GM12878 (cell line): ENCODE results near the gene SLAIN2. TPM values are rescaled to one million over a fixed set of nuclear protein-coding genes. Genes with fewer than 3 reads are reported as not detected.
A peak's percentile ranks its signal among the peaks of the same experiment; 100 is the strongest.
"Not testable (repeated sequence)": the region's sequence is repeated elsewhere in the genome, so short reads cannot be mapped to it uniquely, and the experiment has no call there.

Experiments used
- ATAC-seq: fragments of 200-7000 bp; cut with Tn5 transposase; 3 replicates; pipeline ENCODE4 v1.9.1; 2020; ENCODE audit warnings: mild to moderate bottlenecking, moderate library complexity
- BruUV-seq: library from RNA; stranded (reverse); fragments of 400-500 nt; replicated peaks from 2 replicates; lab custom pipeline; 2021; lab: Mats Ljungman, UMichigan
- CTCF ChIA-PET: fragments of 300-600 bp; sonication (Branson Sonifier 250); formaldehyde crosslinking; extraction: SDS; loops from one replicate; lab custom pipeline; 2021; ENCODE audit warnings: inconsistent platforms; lab: Yijun Ruan, JAX
- POLR2A ChIA-PET: fragments of 350-600 bp; formaldehyde crosslinking; extraction: SDS; loops from one replicate; lab custom pipeline; 2021; ENCODE audit warnings: inconsistent platforms; lab: Charles Lee
- RAD21 ChIA-PET: fragments of 300-600 bp; sonication (Branson Sonifier 250); formaldehyde crosslinking; loops from one replicate; lab custom pipeline; 2023; ENCODE audit warnings: antibody characterized with exemption; ENCODE audit not compliant: unreplicated experiment; lab: Charles Lee
- SMC1A ChIA-PET: fragments of 300-600 bp; sonication (Branson Sonifier 250); formaldehyde crosslinking; loops from one replicate; lab custom pipeline; 2023; ENCODE audit not compliant: unreplicated experiment, uncharacterized antibody; lab: Charles Lee
- DNase-seq: peaks from one replicate; pipeline ENCODE4 v3.0.0-alpha.2; 2011; ENCODE audit warnings: low read depth, low spot score
- FAIRE-seq: peaks from 3 replicates; lab custom pipeline; 2011; peaks lifted over from hg19 to GRCh38; lab: Jason Lieb, UNC
- H2AFZ ChIP-seq: 2 replicates; pipeline ENCODE4 v1.6.0; 2011; ENCODE audit warnings: low read depth, low read length, control low read depth; ENCODE audit not compliant: control insufficient read depth
- H3K27ac ChIP-seq: 2 replicates; pipeline ENCODE4 v1.5.1; 2011; ENCODE audit warnings: control low read depth; ENCODE audit not compliant: control insufficient read depth, insufficient read depth
- H3K27me3 ChIP-seq, 2 experiments: replicated peaks in 1 of 2; 2 replicates each; pipeline versions ENCODE4 v1.6.0 to v1.6.1; 2011; ENCODE audit warnings: low read length in 1 of 2; ENCODE audit not compliant: control insufficient read depth in 2 of 2, insufficient read depth in 2 of 2
- H3K36me3 ChIP-seq, 2 experiments: 2 replicates each; pipeline ENCODE4 v1.5.1; 2011; ENCODE audit warnings: low read length in 1 of 2; ENCODE audit not compliant: control insufficient read depth in 2 of 2, insufficient read depth in 2 of 2
- H3K4me1 ChIP-seq: 2 replicates; pipeline ENCODE4 v1.6.1; 2011; ENCODE audit warnings: mild to moderate bottlenecking, low read length, moderate library complexity, mixed read lengths; ENCODE audit not compliant: control insufficient read depth, insufficient read depth
- H3K4me2 ChIP-seq: 2 replicates; pipeline ENCODE4 v1.6.0; 2011; ENCODE audit warnings: control low read depth; ENCODE audit not compliant: control insufficient read depth, insufficient read depth
- H3K4me3 ChIP-seq: fragments of 200-600 bp; sonication (generic); 2 replicates; pipeline ENCODE4 v1.5.1; 2016
- H3K79me2 ChIP-seq: 2 replicates; pipeline ENCODE4 v1.6.0; 2011; ENCODE audit warnings: low read length; ENCODE audit not compliant: control insufficient read depth, insufficient read depth
- H3K9ac ChIP-seq: 2 replicates; pipeline ENCODE4 v1.8.0; 2011; ENCODE audit warnings: low read length, control low read depth, mixed read lengths; ENCODE audit not compliant: control insufficient read depth, insufficient read depth
- H3K9me3 ChIP-seq: replicated peaks from 3 replicates; pipeline ENCODE4 v1.5.1; 2011; ENCODE audit warnings: mild to moderate bottlenecking, low read length; ENCODE audit not compliant: control insufficient read depth, insufficient read depth
- H4K20me1 ChIP-seq: 2 replicates; pipeline ENCODE4 v1.6.0; 2011; ENCODE audit not compliant: control insufficient read depth, insufficient read depth
- CTCF ChIP-seq, 3 experiments: IDR thresholded peaks in 2 of 3; conservative IDR thresholded peaks in 1 of 3; 2 replicates each; pipeline ENCODE4 v1.5.1; 2011; ENCODE audit warnings: low read depth in 3 of 3, low read length in 3 of 3, mild to moderate bottlenecking in 3 of 3, control low read depth in 2 of 3, moderate library complexity in 2 of 3, inconsistent platforms in 1 of 3, mixed read lengths in 1 of 3; ENCODE audit not compliant: control insufficient read depth in 2 of 3, insufficient read depth in 1 of 3; ENCODE audit errors: extremely low read depth in 1 of 3
- GATAD2B ChIP-seq: fragments of 450-650 bp; conservative IDR thresholded peaks from 2 replicates; pipeline ENCODE4 v1.6.1; 2017; ENCODE audit warnings: low read depth, mild to moderate bottlenecking, moderate library complexity
- LARP7 ChIP-seq: fragments of 450-650 bp; IDR thresholded peaks from 2 replicates; pipeline ENCODE4 v1.6.1; 2017; ENCODE audit warnings: mild to moderate bottlenecking
- MEF2A ChIP-seq: IDR thresholded peaks from 2 replicates; pipeline ENCODE4 v1.6.1; 2011; ENCODE audit warnings: low read depth, mild to moderate bottlenecking, low read length, moderate library complexity; ENCODE audit not compliant: insufficient read depth
- PML ChIP-seq: IDR thresholded peaks from 2 replicates; pipeline ENCODE4 v1.6.1; 2012; ENCODE audit warnings: low read length, inconsistent platforms
- POLR2AphosphoS2 ChIP-seq: IDR thresholded peaks from 2 replicates; pipeline ENCODE4 v1.6.1; 2011; ENCODE audit warnings: low read depth, mild to moderate bottlenecking, low read length, improper control_type of control experiment, moderate library complexity
- SIX5 ChIP-seq: IDR thresholded peaks from 2 replicates; pipeline ENCODE4 v1.6.1; 2011; ENCODE audit warnings: mild to moderate bottlenecking, low read depth, low read length, moderate library complexity; ENCODE audit not compliant: severe bottlenecking
- SMAD1 ChIP-seq: fragments of 450-650 bp; IDR thresholded peaks from 2 replicates; pipeline ENCODE4 v1.6.1; 2018; ENCODE audit warnings: mild to moderate bottlenecking, low read depth; ENCODE audit not compliant: partially characterized antibody
- SUZ12 ChIP-seq: fragments of 200-600 bp; sonication (generic); IDR thresholded peaks from one replicate; pipeline ENCODE4 v1.6.1; 2018; ENCODE audit warnings: antibody characterized with exemption, mild to moderate bottlenecking; ENCODE audit not compliant: unreplicated experiment
- WRNIP1 ChIP-seq: IDR thresholded peaks from 2 replicates; pipeline ENCODE4 v1.6.1; 2011; ENCODE audit warnings: low read depth, low read length, improper control_type of control experiment, borderline replicate concordance
- ZNF24 ChIP-seq: fragments of 450-650 bp; IDR thresholded peaks from 2 replicates; pipeline ENCODE4 v1.6.1; 2017; ENCODE audit warnings: antibody characterized with exemption, mild to moderate bottlenecking
- whole genome bisulfite sequencing: methylation state at CpG from one replicate; pipeline ENCODE4 v1.1.6; 2016; ENCODE audit warnings: low lambda C conversion rate; ENCODE audit not compliant: insufficient replicate concordance, insufficient coverage; ENCODE audit errors: missing lambda C conversion rate; 5-methylcytosine and 5-hydroxymethylcytosine counted together
- in situ Hi-C: fragments of 300-500 bp; cut with MboI; formaldehyde crosslinking; loops from 9 replicates; pipeline ENCODE4 v1.14.3; 2018; ENCODE audit warnings: mixed read lengths
- intact Hi-C: fragments of 100-400 bp; cut with micrococcal nuclease; formaldehyde crosslinking; loops from one replicate; pipeline ENCODE4 v1.14.2; 2022; ENCODE audit not compliant: unreplicated experiment
- polyA plus RNA-seq, 11 experiments: library from polyadenylated mRNA; depleted of rRNA in 4 of 11; unstranded in 6 of 11; stranded (reverse) in 5 of 11; fragments of >200 nt; fragmentation: Nextera tagmentation in 4 of 11; fragmentation: Illumina TruSeq in 1 of 11; extraction: Ambion mirVana in 4 of 11; extraction: Trizol in 1 of 11; gene quantifications; 1 replicate in 1 of 11; 2 replicates in 10 of 11; pipeline versions ENCODE4 v1.2.1 to v1.2.3, GENCODE V29; 2011 to 2016; ENCODE audit warnings: inconsistent platforms in 2 of 11, missing spikeins in 2 of 11, low read depth in 1 of 11
- total RNA-seq, 4 experiments: library from RNA; depleted of rRNA in 3 of 4; stranded (reverse); fragments of >200 nt in 3 of 4; fragmentation: Illumina TruSeq in 1 of 4; extraction: Trizol in 1 of 4; gene quantifications; 2 replicates each; pipeline versions ENCODE4 v1.2.1 to v1.2.3, GENCODE V29; 2013 to 2021

Gene SLAIN2
- total and polyA plus RNA-seq, 10 of the 15 experiments (the other 5 are each of a cell fraction or from before 2014, with no cell fraction given) = 4.3 to 96.6 (median 25.4) TPM

GRCh38 chr4:48340965-48341775 is at the start of gene SLAIN2 (continued):
- TF ChIP-seq PML (peak; percentile 64; the same call in 1 of the 2 replicates), SMAD1 (no peak), ZNF24 (no peak), GATAD2B (peak; percentile 60; the same call in 1 of the 2 replicates), SUZ12 (no peak), SIX5 (no peak), WRNIP1 (no peak), MEF2A (no peak), CTCF (IDR thresholded peaks at IDR 0.05 in 2 of 3, conservative IDR thresholded peaks at IDR 0.05 in 1 of 3; ENCODE audit: control insufficient read depth in 2 of 3, extremely low read depth in 1 of 3, insufficient read depth in 1 of 3, low read depth in 3 of 3, low read length in 3 of 3) (peak in 2 of 3 experiments; percentile 16 to 33; a peak in 1 of 6 replicates), POLR2AphosphoS2 (peak; percentile 59; the same call in 1 of the 2 replicates), LARP7 (no peak)
- TF ChIP-seq, all 136 proteins: peak for 41

- H3K36me3 ChIP-seq, BruUV-seq, H3K4me1 ChIP-seq, H3K79me2 ChIP-seq, H3K9me3 ChIP-seq, in situ Hi-C loops, DNase-seq, RAD21 ChIA-PET, H3K4me2 ChIP-seq, H2AFZ ChIP-seq, FAIRE-seq, SMC1A ChIA-PET, ATAC-seq, POLR2A ChIA-PET, H4K20me1 ChIP-seq, H3K9ac ChIP-seq, H3K27ac ChIP-seq, H3K27me3 ChIP-seq, H3K4me3 ChIP-seq: not testable (repeated sequence)
- CTCF ChIA-PET = interaction anchor here (0.7 kb wide), 1 partner anchor 183 kb away, joined by 3 read pairs; no protein-coding TSS in a partner anchor
- WGBS = 96% methylated on average over 17 of the region's 40 CpGs
- intact Hi-C loops = loop anchor here (5.0 kb wide), 1 partner anchor 165 kb away; no protein-coding TSS in a partner anchor
Measured at GRCh38 chr4:48292218-48292790, 49.0 kb upstream of the SLAIN2 start.
